Esophagus squamous epithelium (tissue), 4 donors: ENCODE data around the gene MC1R.

ENCODE experiments used
- POLR2A ChIP-seq, 4 donors: fragments of 450-650 bp; IDR thresholded peaks; one replicate each; pipeline ENCODE4 v1.6.1; 2017; ENCODE audit warnings: antibody characterized with exemption in 4 of 4, mild to moderate bottlenecking in 4 of 4, moderate library complexity in 3 of 4
- TF ChIP-seq, protein P1 (sequence below), 6 experiments: fragments of 450-650 bp in 4 of 6; fragments of 200-600 bp in 2 of 6; sonication (generic) in 2 of 6; IDR thresholded peaks; one replicate each; pipeline ENCODE4 v1.5.1; 2016 to 2019; ENCODE audit warnings: antibody characterized with exemption in 6 of 6, mild to moderate bottlenecking in 4 of 6, moderate library complexity in 4 of 6

GRCh38 chr16:89910717-89911354, 7.8 kb upstream of the MC1R start:
- TF ChIP-seq, protein P1, sequence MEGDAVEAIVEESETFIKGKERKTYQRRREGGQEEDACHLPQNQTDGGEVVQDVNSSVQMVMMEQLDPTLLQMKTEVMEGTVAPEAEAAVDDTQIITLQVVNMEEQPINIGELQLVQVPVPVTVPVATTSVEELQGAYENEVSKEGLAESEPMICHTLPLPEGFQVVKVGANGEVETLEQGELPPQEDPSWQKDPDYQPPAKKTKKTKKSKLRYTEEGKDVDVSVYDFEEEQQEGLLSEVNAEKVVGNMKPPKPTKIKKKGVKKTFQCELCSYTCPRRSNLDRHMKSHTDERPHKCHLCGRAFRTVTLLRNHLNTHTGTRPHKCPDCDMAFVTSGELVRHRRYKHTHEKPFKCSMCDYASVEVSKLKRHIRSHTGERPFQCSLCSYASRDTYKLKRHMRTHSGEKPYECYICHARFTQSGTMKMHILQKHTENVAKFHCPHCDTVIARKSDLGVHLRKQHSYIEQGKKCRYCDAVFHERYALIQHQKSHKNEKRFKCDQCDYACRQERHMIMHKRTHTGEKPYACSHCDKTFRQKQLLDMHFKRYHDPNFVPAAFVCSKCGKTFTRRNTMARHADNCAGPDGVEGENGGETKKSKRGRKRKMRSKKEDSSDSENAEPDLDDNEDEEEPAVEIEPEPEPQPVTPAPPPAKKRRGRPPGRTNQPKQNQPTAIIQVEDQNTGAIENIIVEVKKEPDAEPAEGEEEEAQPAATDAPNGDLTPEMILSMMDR (IDR thresholded peaks at IDR 0.05) = no peak
- TF ChIP-seq POLR2A (IDR thresholded peaks at IDR 0.05) = no peak
